GM18907 (cell line): ENCODE measurements around the gene HSF2BP.
"Not testable (repeated sequence)": the region's sequence is repeated elsewhere in the genome, so short reads cannot be mapped to it uniquely, and the experiment has no call there.

Experiments used
- ATAC-seq: cut with Tn5 transposase; IDR thresholded peaks from one replicate; pipeline ENCODE4 v1.9.1; 2021; ENCODE audit warnings: mild to moderate bottlenecking, moderate library complexity; ENCODE audit not compliant: unreplicated experiment

The HSF2BP gene

DNA sequence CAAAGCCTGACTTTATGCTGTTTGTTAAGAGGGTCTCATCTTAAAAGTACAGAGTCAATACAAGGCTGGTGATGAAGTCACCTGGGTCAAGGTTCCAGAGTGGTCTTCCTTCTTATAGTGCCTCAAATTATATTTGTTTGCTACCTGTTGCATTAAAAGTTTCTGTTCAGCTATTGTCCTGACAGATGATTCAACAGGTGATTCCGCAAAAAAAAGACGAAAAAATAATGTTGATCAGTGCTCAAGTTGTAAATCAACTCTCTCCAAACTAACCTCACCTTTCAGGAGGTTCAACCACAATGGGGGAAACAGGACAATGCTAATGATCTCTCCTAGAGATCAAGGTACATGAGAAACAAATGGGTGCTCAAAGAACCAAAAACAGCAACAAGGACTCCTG, 35.7 kb downstream of the HSF2BP start:
- ATAC-seq = no peak

- ATAC-seq = no peak
Measured at GRCh38 chr21:43622796-43623195, 36.5 kb downstream of the HSF2BP start.

- no peak for ATAC-seq
Measured at GRCh38 chr21:43619856-43620255, 39.4 kb downstream of the HSF2BP start.

DNA sequence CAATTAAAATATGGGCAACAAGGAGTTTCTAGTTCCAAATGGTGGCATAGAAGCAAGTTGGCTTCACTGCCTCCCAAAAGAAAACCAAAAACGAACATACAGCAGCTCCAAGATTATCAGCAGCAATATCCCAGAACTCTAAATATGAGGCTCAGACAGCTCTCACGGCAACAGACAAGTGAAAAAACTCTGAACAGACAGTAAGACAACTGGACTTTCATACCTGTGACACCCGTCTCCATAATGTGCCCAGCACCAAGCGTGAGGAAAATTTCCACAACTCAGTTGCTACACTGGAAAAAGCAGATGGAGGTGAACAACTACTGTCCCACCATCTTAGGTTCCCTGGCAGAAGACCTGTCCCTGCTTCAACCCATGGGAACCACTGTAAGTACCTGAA, 39.9 kb downstream of the HSF2BP start:
- no peak for ATAC-seq

- ATAC-seq = no peak
Measured at GRCh38 chr21:43618940-43619339, 40.3 kb downstream of the HSF2BP start.

GRCh38 chr21:43616861-43617260, 42.4 kb downstream of the HSF2BP start:
- not testable (repeated sequence) for ATAC-seq

- ATAC-seq = no peak
Measured at GRCh38 chr21:43614839-43615238, 44.4 kb downstream of the HSF2BP start.

- ATAC-seq = no peak
Measured at GRCh38 chr21:43613755-43614638, 45.3 kb downstream of the HSF2BP start.

DNA sequence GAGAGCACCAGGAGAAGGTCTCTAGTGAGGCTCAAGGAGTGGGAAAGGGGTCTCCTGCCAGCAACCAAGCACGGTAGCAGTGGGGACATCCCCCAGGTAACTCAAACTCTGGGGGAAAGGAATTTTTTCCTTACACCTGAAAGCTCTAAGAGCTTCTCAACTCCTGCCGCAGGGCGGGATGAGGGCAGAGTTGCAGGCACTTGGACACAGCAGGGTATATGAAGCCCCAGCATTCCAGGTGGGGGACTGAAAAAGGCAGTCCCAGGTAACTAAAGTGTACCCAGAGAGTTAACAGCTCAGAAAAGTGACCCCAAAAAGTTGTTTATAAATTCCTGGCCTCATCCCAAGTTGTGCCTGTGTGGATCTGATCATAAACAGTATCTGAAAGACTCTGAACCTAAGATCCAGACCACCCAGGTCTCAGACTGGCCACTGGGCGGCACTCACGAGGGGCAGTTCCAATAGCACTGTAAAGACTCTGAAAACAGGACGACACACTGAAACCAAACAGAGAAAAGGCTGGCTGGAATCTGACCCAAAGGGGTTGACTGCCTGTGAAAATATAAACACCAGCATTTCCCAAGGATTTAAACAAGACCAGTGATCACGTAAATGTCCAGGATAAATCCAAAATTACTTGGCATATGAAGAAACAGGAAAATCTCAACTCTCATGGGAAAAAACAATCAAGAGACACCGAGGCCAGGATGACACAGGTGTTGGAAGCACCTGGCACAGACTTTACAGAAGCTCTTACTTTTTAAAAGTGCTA, 47.5 kb downstream of the HSF2BP start:
- ATAC-seq = no peak

DNA sequence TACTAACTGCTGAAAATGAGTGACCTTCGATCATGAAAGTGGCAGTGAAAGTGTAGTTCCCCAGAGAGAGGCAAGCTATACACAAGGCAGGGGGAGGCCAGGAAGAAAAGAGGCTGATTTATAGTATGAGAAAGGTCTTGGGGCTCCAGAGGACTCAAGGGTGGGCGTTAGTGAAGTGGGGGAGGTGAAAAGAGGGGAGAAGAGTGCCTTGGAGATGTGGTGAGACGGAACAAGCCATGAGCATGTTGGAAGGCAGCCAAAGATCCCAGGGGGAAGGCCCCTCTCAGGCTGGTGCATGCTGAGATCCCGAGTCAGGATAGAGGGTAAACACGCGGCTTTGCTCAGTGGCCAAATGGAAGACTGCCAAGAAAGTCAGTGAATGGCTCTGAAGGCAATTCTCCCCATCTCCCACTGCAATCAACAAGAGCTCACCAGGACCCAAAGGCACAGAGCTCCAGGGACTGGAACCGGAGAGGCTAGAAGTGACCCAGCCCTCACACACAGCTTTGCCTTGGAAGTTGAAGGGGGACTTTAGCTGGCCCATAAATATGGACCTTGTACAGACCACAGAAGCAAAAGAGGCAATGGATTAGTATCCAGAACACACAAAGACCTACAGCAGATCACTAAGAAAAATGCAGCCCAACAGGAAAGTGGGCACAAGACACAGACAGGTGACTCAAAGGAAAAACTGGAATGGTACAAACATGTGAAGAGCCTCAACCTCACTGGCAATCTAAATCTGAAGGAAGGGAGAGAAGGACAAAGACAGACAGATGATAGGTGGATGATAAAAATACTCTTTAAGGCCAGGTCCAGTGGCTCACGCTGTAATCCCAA, 49.6 kb downstream of the HSF2BP start:
- ATAC-seq = no peak

DNA sequence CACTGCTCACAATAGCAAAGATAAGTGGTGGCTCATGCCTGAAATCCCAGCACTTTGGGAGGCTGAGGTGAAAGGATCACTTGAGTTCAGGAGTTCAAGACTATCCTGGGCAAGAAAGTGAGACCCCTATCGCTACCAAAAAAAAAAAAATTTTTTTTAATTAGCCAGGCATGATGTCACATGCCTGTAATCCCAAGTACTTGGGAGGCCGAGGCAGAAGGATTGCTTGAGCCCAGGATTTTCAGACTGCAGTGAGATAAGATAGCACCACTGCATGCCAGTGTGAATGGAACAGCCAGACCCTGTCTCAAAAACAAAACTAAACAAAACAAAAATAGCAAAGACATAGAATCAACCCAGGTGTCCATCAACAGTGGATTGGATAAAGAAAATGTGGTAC, 50.6 kb downstream of the HSF2BP start:
- no peak for ATAC-seq

GRCh38 chr21:43608225-43608624, 51.1 kb downstream of the HSF2BP start:
- no peak for ATAC-seq

GRCh38 chr21:43605320-43606215, 53.7 kb downstream of the HSF2BP start:
- ATAC-seq = no peak

GRCh38 chr21:43604505-43605204, 54.6 kb downstream of the HSF2BP start:
- ATAC-seq = no peak

DNA sequence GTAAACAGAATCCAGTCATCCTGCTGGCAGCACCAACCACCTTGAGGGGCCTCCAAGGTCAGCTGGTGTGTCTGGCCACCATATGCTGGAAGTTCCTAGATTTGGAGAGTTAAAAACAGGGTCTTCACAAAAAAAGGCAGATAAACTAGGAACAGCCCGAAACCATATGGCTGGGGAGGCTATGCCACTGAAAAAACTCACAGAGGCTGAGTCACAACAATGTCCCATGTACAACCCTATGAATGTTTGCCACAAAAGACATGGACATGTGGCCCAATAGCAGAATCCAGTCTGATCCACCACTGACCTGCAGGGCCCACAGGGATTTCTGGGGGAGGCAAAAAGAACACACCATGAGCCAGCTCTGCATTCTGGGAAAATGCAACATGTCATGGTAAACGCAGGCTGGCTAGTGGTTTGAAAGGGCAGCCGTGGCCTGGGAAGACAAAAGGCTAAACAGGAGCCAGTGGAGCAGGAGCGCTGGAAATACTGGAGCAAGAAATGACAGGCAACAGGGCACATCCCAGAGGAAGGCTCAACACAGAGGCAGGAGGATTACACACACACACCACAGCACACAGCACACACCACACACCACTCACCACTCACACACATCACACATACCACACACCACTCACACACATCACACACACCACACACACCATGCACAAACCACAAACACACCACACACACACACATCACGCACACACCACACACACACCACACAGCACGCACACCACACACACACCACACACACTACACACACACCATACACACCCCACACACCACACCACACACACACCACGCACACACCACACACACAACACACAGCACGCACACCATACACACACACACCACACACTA, 55.4 kb downstream of the HSF2BP start:
- ATAC-seq = no peak

GRCh38 chr21:43603233-43603626, 56.1 kb downstream of the HSF2BP start:
- no peak for ATAC-seq

- no peak for ATAC-seq
Measured at GRCh38 chr21:43602266-43603232, 56.7 kb downstream of the HSF2BP start.
